Globus pallidus (tissue), 1 donor: ENCODE measurements around the gene ST6GAL1.
"Not testable (repeated sequence)": the region's sequence is repeated elsewhere in the genome, so short reads cannot be mapped to it uniquely, and the experiment has no call there.

Experiments
- DNase-seq: peaks from one replicate; pipeline ENCODE4 v3.0.0-alpha.2; 2015; ENCODE audit warnings: low spot score

Gene ST6GAL1

GRCh38 chr3:186996356-186996755 lies 66.0 kb downstream of the ST6GAL1 start:
- no peak for DNase-seq

GRCh38 chr3:186997061-186997460 lies 66.7 kb downstream of the ST6GAL1 start:
- no peak for DNase-seq

- DNase-seq = no peak
These were observed 67.2 kb downstream of the ST6GAL1 start for GRCh38 chr3:186997473-186997939.

- DNase-seq = no peak
These were observed 68.6 kb downstream of the ST6GAL1 start for GRCh38 chr3:186998937-186999368.

- peak; percentile 40 for DNase-seq
These were observed 70.4 kb downstream of the ST6GAL1 start for GRCh38 chr3:187000711-187001151.

- DNase-seq = no peak
These were observed 72.6 kb downstream of the ST6GAL1 start for GRCh38 chr3:187002915-187003314.

GRCh38 chr3:187005827-187006481 lies 75.6 kb downstream of the ST6GAL1 start:
- DNase-seq = no peak

GRCh38 chr3:187006864-187007630 lies 76.7 kb downstream of the ST6GAL1 start:
- DNase-seq = no peak

- DNase-seq = not testable (repeated sequence)
These were observed 80.1 kb downstream of the ST6GAL1 start for GRCh38 chr3:187010382-187010781.

- peak; percentile 67 for DNase-seq
These were observed 81.6 kb downstream of the ST6GAL1 start for GRCh38 chr3:187011915-187012314.

GRCh38 chr3:187012609-187013051 lies 82.3 kb downstream of the ST6GAL1 start:
- DNase-seq = no peak

- no peak for DNase-seq
These were observed 82.9 kb downstream of the ST6GAL1 start for GRCh38 chr3:187013159-187013716.

GRCh38 chr3:187014417-187014864 lies 84.1 kb downstream of the ST6GAL1 start:
- DNase-seq = no peak

GRCh38 chr3:187015903-187016638 lies 85.7 kb downstream of the ST6GAL1 start:
- DNase-seq = no peak

GRCh38 chr3:187016639-187017345 lies 86.5 kb downstream of the ST6GAL1 start:
- no peak for DNase-seq

GRCh38 chr3:187017511-187018230 lies 87.3 kb downstream of the ST6GAL1 start:
- DNase-seq = no peak

- no peak for DNase-seq
These were observed 89.3 kb downstream of the ST6GAL1 start for GRCh38 chr3:187019542-187020072.

GRCh38 chr3:187020376-187020775 lies 90.0 kb downstream of the ST6GAL1 start:
- no peak for DNase-seq

GRCh38 chr3:187021748-187022402 lies 91.5 kb downstream of the ST6GAL1 start:
- no peak for DNase-seq
